H9 (cell line): ENCODE data around the gene HES1. TPM values are rescaled to one million over a fixed set of nuclear protein-coding genes. Genes with fewer than 3 reads are reported as not detected.

Experiments
- DNase-seq: peaks from one replicate; pipeline ENCODE4 v3.0.0-alpha.2; 2017
- H2AFZ ChIP-seq: one replicate; pipeline ENCODE4 v1.6.1; 2013; ENCODE audit warnings: mild to moderate bottlenecking, low read length, control low read depth, moderate library complexity
- H2AK5ac ChIP-seq: 2 replicates; pipeline ENCODE4 v1.6.1; 2013; ENCODE audit warnings: low read length, control low read depth, mixed read lengths; ENCODE audit not compliant: insufficient read length
- H2BK120ac ChIP-seq: one replicate; pipeline ENCODE4 v1.6.1; 2013; ENCODE audit warnings: low read depth, mild to moderate bottlenecking, low read length, control low read depth, inconsistent platforms; ENCODE audit not compliant: poor library complexity, severe bottlenecking
- H2BK12ac ChIP-seq: 2 replicates; pipeline ENCODE4 v1.6.1; 2013; ENCODE audit warnings: low read length, control low read depth, mixed read lengths, low read depth; ENCODE audit not compliant: insufficient read length
- H2BK15ac ChIP-seq: 2 replicates; pipeline ENCODE4 v1.6.1; 2013; ENCODE audit warnings: low read depth, low read length, control low read depth
- H2BK20ac ChIP-seq: one replicate; pipeline ENCODE4 v1.6.1; 2013; ENCODE audit warnings: low read depth, mild to moderate bottlenecking, low read length, control low read depth, inconsistent platforms; ENCODE audit not compliant: poor library complexity, severe bottlenecking
- H2BK5ac ChIP-seq: 2 replicates; pipeline ENCODE4 v1.6.1; 2013; ENCODE audit warnings: low read length, control low read depth, mixed read lengths; ENCODE audit not compliant: insufficient read length
- H3K14ac ChIP-seq: 2 replicates; pipeline ENCODE4 v1.6.1; 2013; ENCODE audit warnings: low read length, control low read depth; ENCODE audit not compliant: insufficient read depth
- H3K18ac ChIP-seq: 2 replicates; pipeline ENCODE4 v1.6.1; 2013; ENCODE audit warnings: low read depth, mild to moderate bottlenecking, mixed read lengths, low read length, control low read depth; ENCODE audit not compliant: insufficient read length
- H3K23ac ChIP-seq: 2 replicates; pipeline ENCODE4 v1.6.1; 2013; ENCODE audit warnings: low read length, control low read depth, mixed read lengths, low read depth; ENCODE audit not compliant: insufficient read length
- H3K23me2 ChIP-seq: 2 replicates; pipeline ENCODE4 v1.6.1; 2013; ENCODE audit warnings: low read depth, mild to moderate bottlenecking, mixed read lengths, low read length, control low read depth; ENCODE audit not compliant: insufficient read length, poor library complexity, severe bottlenecking
- H3K27ac ChIP-seq: 2 replicates; pipeline ENCODE4 v1.5.1; 2013; ENCODE audit warnings: low read length, control low read depth, mixed read lengths, low read depth; ENCODE audit not compliant: insufficient read length
- H3K27me3 ChIP-seq: 2 replicates; pipeline ENCODE4 v1.6.1; 2013; ENCODE audit warnings: low read length, control low read depth, inconsistent platforms; ENCODE audit not compliant: insufficient read depth
- H3K4ac ChIP-seq: 2 replicates; pipeline ENCODE4 v1.6.1; 2013; ENCODE audit warnings: low read depth, mild to moderate bottlenecking, control low read depth, inconsistent platforms, low read length, moderate library complexity
- H3K4me1 ChIP-seq: 2 replicates; pipeline ENCODE4 v1.6.1; 2013; ENCODE audit warnings: low read length, control low read depth, inconsistent platforms; ENCODE audit not compliant: insufficient read depth
- H3K4me2 ChIP-seq: 2 replicates; pipeline ENCODE4 v1.6.1; 2013; ENCODE audit warnings: low read length, control low read depth, mixed read lengths; ENCODE audit not compliant: insufficient read length, insufficient read depth
- H3K56ac ChIP-seq: 2 replicates; pipeline ENCODE4 v1.6.1; 2013; ENCODE audit warnings: low read depth, mild to moderate bottlenecking, mixed read lengths, low read length, control low read depth; ENCODE audit not compliant: insufficient read length
- H3K79me1 ChIP-seq: 2 replicates; pipeline ENCODE4 v1.6.1; 2013; ENCODE audit warnings: low read depth, mild to moderate bottlenecking, moderate library complexity, low read length, control low read depth, inconsistent platforms; ENCODE audit not compliant: insufficient read depth, poor library complexity, severe bottlenecking
- H3K79me2 ChIP-seq: 2 replicates; pipeline ENCODE4 v1.6.1; 2013; ENCODE audit warnings: low read length, control low read depth, inconsistent platforms; ENCODE audit not compliant: insufficient read depth
- H3K9ac ChIP-seq: 2 replicates; pipeline ENCODE4 v1.6.1; 2013; ENCODE audit warnings: low read length, control low read depth, mixed read lengths; ENCODE audit not compliant: insufficient read length; ENCODE audit errors: extremely low read depth
- H3K9me3 ChIP-seq: one replicate; pipeline ENCODE4 v1.6.1; 2013; ENCODE audit warnings: low read depth, low read length, inconsistent platforms; ENCODE audit not compliant: control insufficient read depth
- H3T11ph ChIP-seq: one replicate; pipeline ENCODE4 v1.6.1; 2013; ENCODE audit warnings: mild to moderate bottlenecking, low read length, control low read depth, inconsistent platforms
- H4K20me1 ChIP-seq: one replicate; pipeline ENCODE4 v1.6.1; 2013; ENCODE audit not compliant: control insufficient read depth, insufficient read length, insufficient read depth
- H4K5ac ChIP-seq: 2 replicates; pipeline ENCODE4 v1.6.1; 2013; ENCODE audit warnings: low read depth, mild to moderate bottlenecking, mixed read lengths, low read length, control low read depth; ENCODE audit not compliant: insufficient read length
- H4K8ac ChIP-seq: replicated peaks from 2 replicates; pipeline ENCODE4 v1.6.1; 2013; ENCODE audit warnings: low read length, control low read depth, mixed read lengths, low read depth; ENCODE audit not compliant: insufficient read length
- H4K91ac ChIP-seq: 2 replicates; pipeline ENCODE4 v1.6.1; 2013; ENCODE audit warnings: low read depth, mild to moderate bottlenecking, moderate library complexity, mixed read lengths, low read length, control low read depth; ENCODE audit not compliant: insufficient read length
- H3K27ac Mint-ChIP-seq, 3 experiments: 2 replicates in 2 of 3; 3 replicates in 1 of 3; pipeline ENCODE4 v1.8.0; 2020 to 2021; ENCODE audit warnings: mixed read lengths in 3 of 3, mild to moderate bottlenecking in 1 of 3, moderate library complexity in 1 of 3
- H3K27me3 Mint-ChIP-seq: 2 replicates; pipeline ENCODE4 v1.8.0; 2021; ENCODE audit warnings: low read depth, mild to moderate bottlenecking, moderate library complexity, mixed read lengths
- H3K36me3 Mint-ChIP-seq, 3 experiments: 2 replicates in 2 of 3; 3 replicates in 1 of 3; pipeline ENCODE4 v1.8.0; 2020 to 2021; ENCODE audit warnings: low read depth in 3 of 3, mixed read lengths in 3 of 3; ENCODE audit not compliant: insufficient read depth in 1 of 3
- H3K4me1 Mint-ChIP-seq, 2 experiments: 2 replicates each; pipeline ENCODE4 v1.8.0; 2020; ENCODE audit warnings: mixed read lengths in 2 of 2
- H3K4me3 Mint-ChIP-seq, 2 experiments: 2 replicates in 1 of 2; 3 replicates in 1 of 2; pipeline ENCODE4 v1.8.0; 2020 to 2021; ENCODE audit warnings: mild to moderate bottlenecking in 2 of 2, mixed read lengths in 2 of 2, moderate library complexity in 1 of 2
- H3K9me3 Mint-ChIP-seq, 2 experiments: 2 replicates in 1 of 2; 3 replicates in 1 of 2; pipeline ENCODE4 v1.8.0; 2020; ENCODE audit warnings: mild to moderate bottlenecking in 2 of 2, mixed read lengths in 2 of 2, moderate library complexity in 1 of 2
- WGBS: extraction: QIAGEN DNeasy Blood & Tissue Kit; methylation state at CpG from one replicate; pipeline ENCODE4 v1.1.7; 2013; ENCODE audit warnings: missing lambda C conversion rate, low lambda C conversion rate, mixed read lengths; ENCODE audit not compliant: insufficient read length; ENCODE audit errors: extremely low coverage; 5-methylcytosine and 5-hydroxymethylcytosine counted together
- total RNA-seq: library from RNA; stranded (reverse); gene quantifications from 2 replicates; pipeline ENCODE4 v1.2.1, GENCODE V29; 2021
- TF ChIP-seq, protein P1 (sequence below): fragments of 200-600 bp; sonication (generic); conservative IDR thresholded peaks from 3 replicates; pipeline ENCODE4 v1.8.0; 2021; ENCODE audit warnings: antibody characterized with exemption, mild to moderate bottlenecking

HES1 gene
- total RNA-seq, 1 experiment from 2014 or later, result 23.2 TPM

- Mint-ChIP-seq H3K4me1 (peaks cover 48 to 51% of the 10 kb centered on the region in 2 experiments), H3K4me3 (peak overlapping the region; percentile 2 to 64), H3K36me3 (peaks cover 9 to 18% (median 16%) of the 10 kb centered on the region in 3 experiments), H3K9me3 (no peaks in the 10 kb centered on the region; a peak in 2 of 5 replicates), H3K27ac (peak overlapping the region in 2 of 3 experiments; percentile 20 to 95; a peak in 4 of 7 replicates), H3K27me3 (peaks cover 50% of the 10 kb centered on the region)
- no peak for DNase-seq
- no peak overlapping the region for H2AFZ ChIP-seq
- H4K91ac ChIP-seq, result no peak overlapping the region
- no peaks in the 10 kb centered on the region for H4K20me1 ChIP-seq
- TF ChIP-seq, protein P1, sequence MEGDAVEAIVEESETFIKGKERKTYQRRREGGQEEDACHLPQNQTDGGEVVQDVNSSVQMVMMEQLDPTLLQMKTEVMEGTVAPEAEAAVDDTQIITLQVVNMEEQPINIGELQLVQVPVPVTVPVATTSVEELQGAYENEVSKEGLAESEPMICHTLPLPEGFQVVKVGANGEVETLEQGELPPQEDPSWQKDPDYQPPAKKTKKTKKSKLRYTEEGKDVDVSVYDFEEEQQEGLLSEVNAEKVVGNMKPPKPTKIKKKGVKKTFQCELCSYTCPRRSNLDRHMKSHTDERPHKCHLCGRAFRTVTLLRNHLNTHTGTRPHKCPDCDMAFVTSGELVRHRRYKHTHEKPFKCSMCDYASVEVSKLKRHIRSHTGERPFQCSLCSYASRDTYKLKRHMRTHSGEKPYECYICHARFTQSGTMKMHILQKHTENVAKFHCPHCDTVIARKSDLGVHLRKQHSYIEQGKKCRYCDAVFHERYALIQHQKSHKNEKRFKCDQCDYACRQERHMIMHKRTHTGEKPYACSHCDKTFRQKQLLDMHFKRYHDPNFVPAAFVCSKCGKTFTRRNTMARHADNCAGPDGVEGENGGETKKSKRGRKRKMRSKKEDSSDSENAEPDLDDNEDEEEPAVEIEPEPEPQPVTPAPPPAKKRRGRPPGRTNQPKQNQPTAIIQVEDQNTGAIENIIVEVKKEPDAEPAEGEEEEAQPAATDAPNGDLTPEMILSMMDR, result no peak
- no peaks in the 10 kb centered on the region; the same call in 1 of the 2 replicates for H3K27me3 ChIP-seq
- H3K4me1 ChIP-seq, result peaks cover 10% of the 10 kb centered on the region
- peak overlapping the region; percentile 36 for H3K4me2 ChIP-seq
- no peak overlapping the region for H2BK12ac ChIP-seq
- H3K27ac ChIP-seq, result no peak overlapping the region
- H3K23ac ChIP-seq, result no peak overlapping the region
- no peak overlapping the region for H3K9ac ChIP-seq
- no peak overlapping the region for H3K18ac ChIP-seq
- WGBS, result no CpG with 5 or more reads among the region's 9 CpGs
- no peak overlapping the region for H2BK5ac ChIP-seq
- H2BK120ac ChIP-seq, result no peak overlapping the region
- no peak overlapping the region for H3K4ac ChIP-seq
- no peak overlapping the region for H4K5ac ChIP-seq
- no peak overlapping the region for H2AK5ac ChIP-seq
- H3K14ac ChIP-seq, result no peak overlapping the region
- no peak overlapping the region for H2BK20ac ChIP-seq
- peaks cover 30% of the 10 kb centered on the region for H3K23me2 ChIP-seq
- H3K79me2 ChIP-seq, result no peaks in the 10 kb centered on the region
- no peak overlapping the region for H3T11ph ChIP-seq
- H3K56ac ChIP-seq, result no peak overlapping the region
- H3K9me3 ChIP-seq, result no peaks in the 10 kb centered on the region
- no peaks in the 10 kb centered on the region for H3K79me1 ChIP-seq
- no peak overlapping the region for H2BK15ac ChIP-seq
- H4K8ac ChIP-seq, result no peak overlapping the region
These were observed 4.0 kb downstream of the HES1 start for GRCh38 chr3:194139814-194140391.
